ENCODE measurements around the gene STUM. TPM values are rescaled to one million over a fixed set of nuclear protein-coding genes. Genes with fewer than 3 reads are reported as not detected.
A peak's percentile ranks its signal among the peaks of the same experiment; 100 is the strongest.

STUM gene
- total and polyA plus RNA-seq, 2 of the 8 experiments (the other 6 are each of a cell fraction or from before 2014, with no cell fraction given) = 0.76 to 1.2 TPM

- no peaks in the 10 kb centered on the region for H3K36me3 ChIP-seq (ENCODE audit: control insufficient read depth in 2 of 4, insufficient read depth in 4 of 4, low read length in 3 of 4)
- FAIRE-seq (no peak), DNase-seq (ENCODE audit: low read depth in 1 of 2, low spot score in 2 of 2) (peak; percentile 43 to 96)
- H3K27ac ChIP-seq (ENCODE audit: low read depth, low read length) = no peak overlapping the region
- peak overlapping the region; percentile 65; the same call in 1 of the 2 replicates for H4K8ac ChIP-seq (ENCODE audit: extremely low read depth, insufficient read depth, low read length)
- H2AFZ ChIP-seq (ENCODE audit: low read length) = no peak overlapping the region
- H2BK20ac ChIP-seq (ENCODE audit: low read length) = no peak overlapping the region
- no peak overlapping the region for H3K23ac ChIP-seq (ENCODE audit: insufficient read length)
- H3K4ac ChIP-seq (replicated peaks; ENCODE audit: insufficient read length, low read depth, low read length) = peak overlapping the region; percentile 32
- H4K91ac ChIP-seq (replicated peaks; ENCODE audit: insufficient read length, low read length) = no peak overlapping the region
- H2BK120ac ChIP-seq (replicated peaks; ENCODE audit: low read depth, low read length) = no peak overlapping the region
- H3K9me3 ChIP-seq (ENCODE audit: insufficient read depth in 2 of 2, low read depth in 1 of 2, low read length in 1 of 2) = no peaks in the 10 kb centered on the region
- peaks cover 0 to 7% (median 4%) of the 10 kb centered on the region in 4 experiments; a peak in 5 of 7 replicates for H3K4me1 ChIP-seq (replicated peaks in 1 of 4; ENCODE audit: control insufficient read depth in 3 of 4, insufficient read depth in 4 of 4, low read length in 3 of 4)
- H3K79me1 ChIP-seq (ENCODE audit: low read depth, low read length) = no peaks in the 10 kb centered on the region
- H3K27me3 ChIP-seq (replicated peaks in 1 of 4; ENCODE audit: control insufficient read depth in 3 of 4, extremely low read depth in 1 of 4, insufficient read depth in 3 of 4, low read length in 3 of 4) = no peaks in the 10 kb centered on the region
- H4K5ac ChIP-seq (ENCODE audit: insufficient read length, low read depth, low read length) = no peak overlapping the region
- H2BK5ac ChIP-seq (ENCODE audit: low read depth, low read length) = no peak overlapping the region
- no peak overlapping the region for H2BK15ac ChIP-seq (ENCODE audit: low read length)
- ChIA-PET POLR2A (ENCODE audit: partially characterized antibody) (interaction anchor here (1.0 kb wide), 2 partner anchors 24 to 226 kb away, joined by 3 read pairs; partner anchors contain the start of gene PARP1), CTCF (ENCODE audit: partially characterized antibody) (interaction anchor here (0.7 to 14.1 kb wide), 42 partner anchors 8 to 360 kb away, joined by 3 to 184 read pairs (median 4); no protein-coding TSS in a partner anchor)
- TF ChIP-seq CBX5 (IDR thresholded peaks at IDR 0.05; ENCODE audit: low read depth, low read length) (no peak), HDAC2 (IDR thresholded peaks at IDR 0.05; ENCODE audit: borderline replicate concordance in 1 of 2, low read depth in 2 of 2, low read length in 2 of 2) (no peak), RAD21 (IDR thresholded peaks at IDR 0.05 in 1 of 2, conservative IDR thresholded peaks at IDR 0.05 in 1 of 2; ENCODE audit: low read depth in 2 of 2, low read length in 2 of 2) (peak; percentile 96 to 99), BACH1 (IDR thresholded peaks at IDR 0.05; ENCODE audit: low read length) (no peak), CTCF (IDR thresholded peaks at IDR 0.05; ENCODE audit: control extremely low read depth in 1 of 3, insufficient read depth in 1 of 3, low read depth in 1 of 3, low read length in 3 of 3) (peak; percentile 88 to 96 (median 96)), GABPA (IDR thresholded peaks at IDR 0.05; ENCODE audit: borderline replicate concordance, insufficient read depth, low read length) (peak; percentile 62; the same call in 1 of the 2 replicates), ATF2 (IDR thresholded peaks at IDR 0.05; ENCODE audit: low read length) (0 out of 2 replicates have a peak, but pooled peaks have one; percentile 15), CHD1 (IDR thresholded peaks at IDR 0.05; ENCODE audit: low read depth, low read length) (no peak)
- H3K14ac ChIP-seq (ENCODE audit: insufficient read length) = no peak overlapping the region
- H3K23me2 ChIP-seq (ENCODE audit: low read depth, low read length) = peaks cover 2% of the 10 kb centered on the region; the same call in 1 of the 2 replicates
- no peaks in the 10 kb centered on the region for H3K79me2 ChIP-seq (ENCODE audit: control insufficient read depth in 1 of 2, insufficient read depth in 2 of 2, low read length in 2 of 2)
- no peak overlapping the region for H3K56ac ChIP-seq (replicated peaks; ENCODE audit: insufficient read length, low read depth, low read length)
- WGBS, 2 experiments (ENCODE audit: extremely low coverage in 1 of 2, insufficient coverage in 1 of 2, insufficient read length in 1 of 2, insufficient replicate concordance in 2 of 2, low coverage in 1 of 2, low lambda C conversion rate in 2 of 2, missing lambda C conversion rate in 1 of 2) = 44% methylated on average over 6 of the region's 6 CpGs; no CpG with 5 or more reads in 1 of the 2 experiments
- 0 out of 2 replicates have a peak overlapping the region, but pooled peaks have one; percentile 75 for H2BK12ac ChIP-seq (ENCODE audit: low read depth, low read length)
- no peaks in the 10 kb centered on the region for H4K20me1 ChIP-seq (replicated peaks in 1 of 2; ENCODE audit: control insufficient read depth in 1 of 2, insufficient read depth in 2 of 2, low read length in 2 of 2)
- H3K18ac ChIP-seq (ENCODE audit: extremely low read depth, low read length) = no peak overlapping the region
- H2AK5ac ChIP-seq (ENCODE audit: low read depth, low read length) = no peak overlapping the region
- no peak overlapping the region for H3K9ac ChIP-seq (replicated peaks in 1 of 4; ENCODE audit: extremely low read depth in 1 of 4, low read depth in 3 of 4, low read length in 3 of 4)
- no peak overlapping the region for H3K4me3 ChIP-seq (ENCODE audit: extremely low read depth in 1 of 4, insufficient read depth in 2 of 4, low read depth in 3 of 4, low read length in 4 of 4)
- H3K4me2 ChIP-seq (ENCODE audit: insufficient read depth in 1 of 2, low read depth in 2 of 2, low read length in 2 of 2) = no peak overlapping the region
Measured at GRCh38 chr1:226634166-226634588, 85.6 kb downstream of the STUM start.

All from H1 (cell line).